Left ventricle myocardium superior (tissue), 1 donor: ENCODE results near the gene PPFIA1. TPM values are rescaled to one million over a fixed set of nuclear protein-coding genes. Genes with fewer than 3 reads are reported as not detected.

Experiments used
- ATAC-seq: fragments of 200-7000 bp; cut with Tn5 transposase; one replicate; pipeline ENCODE4 v1.9.1; 2020; ENCODE audit warnings: mild to moderate bottlenecking, moderate library complexity
- DNase-seq: peaks from one replicate; pipeline ENCODE4 v3.0.0-alpha.2; 2020
- intact Hi-C: fragments of 100-400 bp; cut with micrococcal nuclease; formaldehyde crosslinking; loops from one replicate; pipeline ENCODE4 v1.11.0; 2022
- total RNA-seq: library from RNA; stranded (reverse); fragmentation: NEBNext Ultra II Directional; extraction: Animal tissue kit (Norgen Biotek cat#: 25700); gene quantifications from one replicate; pipeline ENCODE4 v1.2.1, GENCODE V29; 2021
- donor health status: DM: no; HTN: yes; CAD: no; lungs with severe emphysema.

PPFIA1 gene
- total RNA-seq, 1 donor from 2014 or later, result 46.8 TPM

- no peak for ATAC-seq
- intact Hi-C loops, result no loop called here
- DNase-seq, result no peak
These were observed 149.5 kb downstream of the PPFIA1 start for GRCh38 chr11:70420008-70420464.

- ATAC-seq (no peak), DNase-seq (no peak)
- intact Hi-C loops, result no loop called here
These were observed 150.0 kb downstream of the PPFIA1 start for GRCh38 chr11:70420496-70420895.

GRCh38 chr11:70421123-70421522 lies 150.6 kb downstream of the PPFIA1 start:
- ATAC-seq (no peak), DNase-seq (no peak)
- intact Hi-C loops, result no loop called here

GRCh38 chr11:70422692-70423522 lies 152.4 kb downstream of the PPFIA1 start:
- DNase-seq, result no peak
- no peak for ATAC-seq
- intact Hi-C loops, result no loop called here

- intact Hi-C loops, result no loop called here
- ATAC-seq (no peak), DNase-seq (peak; percentile 31)
These were observed 153.3 kb downstream of the PPFIA1 start for GRCh38 chr11:70423523-70424505.

- ATAC-seq, result no peak
- peak; percentile 23 for DNase-seq
- intact Hi-C loops, result no loop called here
These were observed 154.4 kb downstream of the PPFIA1 start for GRCh38 chr11:70424765-70425344.

- no peak for ATAC-seq
- DNase-seq, result peak; percentile 17
These were observed 156.9 kb downstream of the PPFIA1 start for GRCh38 chr11:70427436-70427835.

GRCh38 chr11:70428701-70429427 lies 158.4 kb downstream of the PPFIA1 start:
- ATAC-seq (no peak), DNase-seq (peak; percentile 16)
- intact Hi-C loops, result no loop called here

More at GRCh38 chr11:70427436-70427835, 156.9 kb downstream of the PPFIA1 start:
- intact Hi-C loops, result no loop called here

- intact Hi-C loops, result no loop called here
- ATAC-seq (no peak), DNase-seq (peak; percentile 20)
These were observed 158.9 kb downstream of the PPFIA1 start for GRCh38 chr11:70429428-70429705.

- DNase-seq, result peak; percentile 15
- ATAC-seq, result no peak
- intact Hi-C loops, result no loop called here
These were observed 159.4 kb downstream of the PPFIA1 start for GRCh38 chr11:70429724-70430521.

GRCh38 chr11:70430671-70431574 lies 160.4 kb downstream of the PPFIA1 start:
- ATAC-seq (no peak), DNase-seq (peak; percentile 10)
- intact Hi-C loops, result no loop called here

GRCh38 chr11:70431611-70432010 lies 161.1 kb downstream of the PPFIA1 start:
- ATAC-seq (no peak), DNase-seq (peak; percentile 17)
- intact Hi-C loops, result no loop called here

- ATAC-seq (no peak), DNase-seq (no peak)
- intact Hi-C loops, result no loop called here
These were observed 161.6 kb downstream of the PPFIA1 start for GRCh38 chr11:70432065-70432464.

GRCh38 chr11:70432580-70432979 lies 162.1 kb downstream of the PPFIA1 start:
- no peak for ATAC-seq
- intact Hi-C loops, result no loop called here
- peak; percentile 24 for DNase-seq

- ATAC-seq (no peak), DNase-seq (peak; percentile 25)
- intact Hi-C loops, result no loop called here
These were observed 162.5 kb downstream of the PPFIA1 start for GRCh38 chr11:70433038-70433437.

GRCh38 chr11:70433526-70433925 lies 163.0 kb downstream of the PPFIA1 start:
- DNase-seq (peak; percentile 7), ATAC-seq (no peak)
- intact Hi-C loops, result no loop called here
